ENCODE measurements around the gene ADGRG2.

ADGRG2 gene

DNA sequence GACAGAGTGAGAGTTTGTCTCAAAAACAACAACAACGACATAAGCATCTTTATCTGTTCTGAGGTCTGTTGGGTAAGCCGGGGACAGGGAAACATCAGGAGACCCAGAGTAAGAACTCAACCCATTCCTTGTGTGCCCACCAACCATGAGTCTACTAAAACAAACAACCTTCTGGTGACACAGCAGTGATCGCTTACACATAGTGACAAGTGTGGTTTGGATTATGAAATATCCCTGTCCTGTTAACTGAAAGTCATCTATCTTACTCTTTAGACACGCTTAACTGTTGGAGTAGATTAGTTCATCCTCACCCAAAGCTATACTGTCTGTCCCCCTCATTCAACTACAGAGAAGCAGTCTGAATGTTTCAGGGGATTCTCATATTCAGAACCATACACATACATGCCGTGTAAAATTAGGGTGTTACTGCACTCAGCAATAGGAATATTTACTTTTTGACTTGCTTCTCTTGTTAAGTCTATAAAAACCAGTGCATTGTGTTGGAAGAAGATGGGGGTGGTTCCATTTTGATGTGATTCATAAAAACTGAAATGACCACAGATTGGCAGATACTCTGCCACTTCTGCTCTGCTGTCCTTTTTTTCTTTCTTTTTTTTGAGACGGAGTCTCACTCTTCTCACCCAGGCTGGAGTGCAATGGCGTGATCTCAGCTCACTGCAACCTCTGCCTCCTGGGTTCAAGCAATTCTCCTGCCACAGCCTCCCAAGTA is 165.8 kb downstream of the ADGRG2 start:
- no peak for DNase-seq (ENCODE audit: low read depth in 1 of 2, low spot score in 1 of 2)

DNA sequence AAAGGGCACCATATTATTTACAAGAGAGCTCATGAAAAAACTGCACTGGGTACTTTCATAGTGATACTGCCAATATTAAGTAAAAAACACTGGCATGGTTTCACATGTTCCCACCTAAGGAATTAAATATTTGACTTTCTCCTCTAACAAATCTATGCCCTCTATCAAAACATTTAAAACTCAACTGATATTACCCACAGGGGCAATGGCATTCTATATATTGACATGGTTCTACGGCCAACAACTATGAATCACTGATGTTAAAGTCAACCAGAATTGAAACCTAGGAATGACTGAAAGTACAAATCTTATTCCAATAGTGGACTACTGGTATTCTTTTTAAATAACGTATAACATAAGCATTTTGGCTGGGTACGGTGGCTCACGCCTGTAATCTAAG is 166.6 kb downstream of the ADGRG2 start:
- DNase-seq (ENCODE audit: low read depth in 1 of 2, low spot score in 1 of 2), result no peak

DNA sequence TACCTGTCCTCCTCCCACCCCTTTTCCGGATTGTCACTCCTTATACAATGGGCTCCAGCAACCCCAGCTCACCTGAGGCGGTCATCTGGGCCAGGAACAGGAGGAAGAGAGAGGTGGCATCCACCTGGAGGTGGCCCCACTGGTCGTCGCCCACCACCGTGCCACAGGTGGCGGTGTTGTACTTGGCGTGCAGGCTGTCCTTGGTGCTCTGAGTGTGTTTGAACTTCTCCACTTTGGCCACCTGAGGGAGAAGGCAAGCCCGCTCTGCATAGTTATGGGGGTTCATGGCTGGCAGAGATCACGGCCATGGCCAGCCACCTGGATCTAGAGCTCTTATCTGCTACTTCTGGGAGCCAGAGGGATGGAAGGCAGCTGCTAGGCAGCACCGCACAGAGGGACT is 171.2 kb downstream of the ADGRG2 start:
- DNase-seq (ENCODE audit: low read depth in 1 of 2, low spot score in 1 of 2), result no peak

DNA sequence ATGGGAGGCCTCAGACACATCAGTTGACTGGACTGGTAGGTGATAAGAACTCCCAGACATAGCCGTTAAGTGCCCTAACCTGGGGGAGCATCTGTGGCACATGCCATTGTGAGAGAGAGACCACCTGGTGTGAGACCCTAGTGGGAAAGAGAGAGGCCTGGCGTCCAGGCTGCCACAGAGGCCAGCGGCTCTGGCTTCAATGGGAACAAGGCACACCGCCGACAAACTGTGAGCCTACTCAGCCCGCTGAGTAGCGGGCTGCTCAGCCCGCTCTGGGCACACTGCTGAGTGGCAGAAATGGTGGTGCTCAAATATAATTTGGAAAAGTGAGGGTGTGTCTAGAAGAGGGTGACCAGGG is 172.3 kb downstream of the ADGRG2 start:
- DNase-seq (ENCODE audit: low read depth in 1 of 2, low spot score in 1 of 2), result no peak

DNA sequence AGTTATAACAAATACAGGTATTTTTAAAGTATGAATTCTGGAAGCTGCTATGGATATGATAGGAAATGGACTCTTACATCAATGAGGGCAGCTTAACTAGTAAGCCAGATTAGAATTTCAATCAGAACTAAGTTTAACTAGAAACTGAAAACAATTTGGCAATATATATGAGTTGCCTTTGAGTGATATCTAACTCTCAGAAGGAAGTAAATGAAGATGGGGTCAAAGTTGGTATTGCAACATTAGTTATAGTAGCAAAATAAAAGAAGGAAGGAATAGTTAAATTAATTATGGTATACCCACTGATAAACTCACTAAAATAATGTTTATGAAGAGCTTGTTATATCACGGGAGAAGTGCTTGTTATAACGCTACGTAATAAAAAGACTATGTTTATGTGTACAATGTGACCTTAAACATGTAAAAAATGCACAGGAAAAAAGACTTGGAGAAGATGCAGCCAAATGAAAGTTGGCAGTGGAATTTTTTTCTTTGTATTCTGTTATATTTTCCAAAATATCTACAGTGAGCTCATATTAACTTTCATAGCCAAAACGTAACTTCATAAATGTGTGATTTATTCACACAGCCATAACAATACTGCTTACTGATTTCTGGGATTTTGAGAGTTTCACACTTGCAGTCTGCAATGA is 172.9 kb downstream of the ADGRG2 start:
- DNase-seq (ENCODE audit: low read depth in 1 of 2, low spot score in 1 of 2), result no peak

DNA sequence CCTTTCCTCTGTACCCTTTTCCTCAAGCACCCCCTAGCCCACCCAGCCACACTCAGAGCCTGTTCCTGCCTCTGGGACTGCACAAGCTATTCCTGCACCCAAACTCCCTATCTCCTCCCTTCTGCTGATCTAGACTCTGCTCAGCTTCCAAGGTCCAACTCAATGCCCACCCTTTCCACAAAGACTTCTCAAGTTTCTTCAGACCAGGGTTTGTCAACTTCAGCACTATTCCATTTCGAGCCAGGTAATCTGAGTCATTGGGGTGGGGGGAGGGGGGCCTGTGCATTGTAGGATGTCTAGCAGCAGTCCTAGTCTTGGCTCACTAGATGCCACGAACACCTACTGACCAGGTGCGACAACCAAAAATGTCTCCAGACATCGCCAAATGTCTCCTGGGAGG is 175.7 kb downstream of the ADGRG2 start:
- no peak for DNase-seq (ENCODE audit: low read depth in 1 of 2, low spot score in 1 of 2)

DNA sequence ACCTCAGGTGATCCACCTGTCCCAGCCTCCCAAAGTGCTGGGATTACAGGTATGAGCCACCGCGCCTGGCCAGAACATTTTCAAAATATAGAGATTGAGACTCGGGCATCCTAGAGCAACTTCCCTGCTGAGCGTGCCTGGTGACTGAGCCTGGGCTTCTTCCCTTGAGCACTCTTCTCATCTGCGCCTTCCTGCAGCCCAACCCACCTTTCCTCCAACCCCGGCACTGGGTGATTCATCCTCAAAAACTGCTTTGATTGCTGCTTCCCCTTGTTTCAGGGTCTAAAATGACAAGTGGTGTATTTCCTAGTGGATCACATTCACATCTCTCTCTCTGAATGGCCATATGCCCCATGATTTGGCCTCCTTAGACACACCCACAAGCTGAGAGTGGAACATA is 176.1 kb downstream of the ADGRG2 start:
- no peak for DNase-seq (ENCODE audit: low read depth in 1 of 2, low spot score in 1 of 2)

DNA sequence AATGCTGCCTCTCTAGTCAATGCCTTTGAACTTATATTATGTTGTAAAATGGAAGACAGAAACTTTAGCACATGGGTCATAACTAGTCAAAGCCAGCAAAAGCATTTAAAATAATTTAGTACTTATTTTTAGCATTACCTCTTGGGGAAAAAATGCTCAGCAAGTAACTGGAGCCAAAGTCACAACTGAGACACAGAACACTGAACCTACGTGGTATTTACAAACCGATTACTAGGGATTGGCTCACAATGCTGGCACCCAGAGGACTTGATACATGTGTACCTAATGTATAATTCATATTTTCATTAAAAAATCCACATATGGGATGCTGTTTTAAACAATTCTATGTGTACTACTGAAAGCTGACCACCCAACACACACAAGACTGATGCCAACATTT is 176.8 kb downstream of the ADGRG2 start:
- no peak for DNase-seq (ENCODE audit: low read depth in 1 of 2, low spot score in 1 of 2)

DNA sequence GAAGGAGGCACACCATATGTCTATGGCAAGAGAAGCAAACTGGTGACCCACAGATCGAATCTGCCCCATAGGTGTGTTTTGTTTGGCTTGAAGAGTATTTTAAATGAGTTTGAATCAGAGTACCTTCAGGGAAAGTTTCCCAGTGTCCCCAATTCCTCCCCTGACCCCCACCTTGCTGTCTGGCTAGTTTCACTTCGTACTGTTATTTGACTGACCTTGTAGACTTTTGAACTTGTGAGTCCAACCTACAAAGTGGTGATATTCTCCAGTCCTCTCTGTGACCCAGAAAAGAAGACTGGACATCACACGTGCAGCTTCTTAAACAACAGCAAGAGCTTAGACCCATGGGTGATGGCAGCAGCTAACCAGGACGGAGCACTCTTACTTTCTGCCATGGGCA is 177.8 kb downstream of the ADGRG2 start:
- no peak for DNase-seq (ENCODE audit: low read depth in 1 of 2, low spot score in 1 of 2)

DNA sequence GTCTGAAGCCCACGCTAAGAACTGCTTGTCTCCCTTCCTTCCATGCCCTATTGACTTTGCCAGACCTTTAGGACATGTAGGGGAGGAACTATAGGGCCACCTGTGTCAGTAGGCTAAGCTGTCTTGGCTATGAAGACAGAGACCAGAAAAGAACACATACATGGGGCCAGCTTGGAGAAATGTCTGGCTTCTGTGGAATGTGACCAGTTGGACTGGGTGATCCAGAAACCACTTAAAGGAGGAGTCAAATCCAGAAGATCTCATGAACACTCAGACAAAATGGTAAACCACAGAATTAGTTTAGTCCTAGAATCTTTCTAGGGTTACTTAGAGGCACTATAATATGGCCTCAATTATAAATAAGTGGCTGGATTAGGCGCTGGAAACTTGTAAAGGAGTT is 180.4 kb downstream of the ADGRG2 start:
- no peak for DNase-seq (ENCODE audit: low read depth in 1 of 2, low spot score in 1 of 2)

All from stimulated activated CD4-positive, alpha-beta T cell treated with anti-CD3 and anti-CD28 coated beads, Interleukin-15, amount 100 ng/mL, for 1 hour (primary cell).